Measurements from ENCODE around the gene ISOC2. TPM values are rescaled to one million over a fixed set of nuclear protein-coding genes. Genes with fewer than 3 reads are reported as not detected.

ISOC2 gene
- total and polyA plus RNA-seq, 9 of the 15 experiments (the other 6 are each of a cell fraction or from before 2014, with no cell fraction given), result 1.2 to 229 (median 58.3) TPM

- TF ChIP-seq ZNF277 (CRISPR knock-in tag; IDR thresholded peaks at IDR 0.05; ENCODE audit: borderline replicate concordance) (no peak), ARNT (IDR thresholded peaks at IDR 0.05) (peak in 1 of 2 experiments; percentile 96), ZNF740 (CRISPR knock-in tag; IDR thresholded peaks at IDR 0.05) (no peak), ZNF740 (tag; IDR thresholded peaks at IDR 0.05) (no peak), HOXB6 (CRISPR knock-in tag; IDR thresholded peaks at IDR 0.05; ENCODE audit: borderline replicate concordance) (no peak), ZNF23 (CRISPR knock-in tag; IDR thresholded peaks at IDR 0.05) (no peak), MAFG (tag; conservative IDR thresholded peaks at IDR 0.05) (no peak), ZBTB8A (IDR thresholded peaks at IDR 0.05; ENCODE audit: partially characterized antibody) (no peak), TRIM28 (IDR thresholded peaks at IDR 0.05) (no peak), SAFB2 (IDR thresholded peaks at IDR 0.05; ENCODE audit: borderline replicate concordance, low read depth, low read length, severe bottlenecking) (no peak), ATF4 (CRISPR knock-in tag; IDR thresholded peaks at IDR 0.05) (peak; percentile 73), CAMTA2 (CRISPR knock-in tag; conservative IDR thresholded peaks at IDR 0.05) (no peak), POLR2H (tag; IDR thresholded peaks at IDR 0.05; ENCODE audit: low read depth) (peak; percentile 81), TEAD1 (CRISPR knock-in tag; IDR thresholded peaks at IDR 0.05) (peak; percentile 30 to 42; a peak in 3 of 4 replicates), GABPA (tag; conservative IDR thresholded peaks at IDR 0.05; ENCODE audit: low read depth) (peak; percentile 57), ZNF324 (CRISPR knock-in tag; IDR thresholded peaks at IDR 0.05) (no peak), SMAD3 (CRISPR knock-in tag; conservative IDR thresholded peaks at IDR 0.05) (no peak), ID3 (CRISPR knock-in tag; IDR thresholded peaks at IDR 0.05) (no peak), ID3 (tag; IDR thresholded peaks at IDR 0.05) (peak; percentile 88), NR2C2 (CRISPR knock-in tag; IDR thresholded peaks at IDR 0.05) (peak; percentile 62), NR2C2 (tag; IDR thresholded peaks at IDR 0.05) (peak; percentile 69), MXI1 (IDR thresholded peaks at IDR 0.05; ENCODE audit: low read depth, low read length) (no peak), CHD1 (IDR thresholded peaks at IDR 0.05; ENCODE audit: low read length) (no peak), PHF8 (IDR thresholded peaks at IDR 0.05; ENCODE audit: borderline replicate concordance, low read length) (no peak; the same call in 1 of the 2 replicates), SRSF3 (IDR thresholded peaks at IDR 0.05; ENCODE audit: insufficient read depth, low read length) (no peak), ZFP36 (IDR thresholded peaks at IDR 0.05; ENCODE audit: low read depth, low read length, partially characterized antibody) (peak; percentile 36), ARID2 (IDR thresholded peaks at IDR 0.05) (no peak)
Measured at GRCh38 chr19:55467236-55468053, 6.0 kb upstream of the ISOC2 start (continued).
